PFSK-1 (cell line): ENCODE data around the gene PBX4.

Experiments
- POLR2AphosphoS5 ChIP-seq: IDR thresholded peaks from 2 replicates; pipeline ENCODE4 v1.6.1; 2012; ENCODE audit warnings: low read depth, mild to moderate bottlenecking, control low read depth, low read length, moderate library complexity
- SIN3A ChIP-seq: IDR thresholded peaks from 2 replicates; pipeline ENCODE4 v1.6.1; 2012; ENCODE audit warnings: mild to moderate bottlenecking, low read length, moderate library complexity, borderline replicate concordance; ENCODE audit not compliant: insufficient read depth
- TAF1 ChIP-seq: IDR thresholded peaks from 2 replicates; pipeline ENCODE4 v1.6.1; 2012; ENCODE audit warnings: low read length, control low read depth, borderline replicate concordance; ENCODE audit not compliant: insufficient read depth
- TF ChIP-seq, protein P1 (sequence below), 2 experiments: IDR thresholded peaks; 2 replicates each; pipeline versions ENCODE4 v1.6.1 to v1.8.0; 2011 to 2012; ENCODE audit warnings: low read depth in 2 of 2, low read length in 2 of 2, control low read depth in 1 of 2, inconsistent platforms in 1 of 2, mild to moderate bottlenecking in 1 of 2, moderate library complexity in 1 of 2; ENCODE audit not compliant: insufficient read depth in 1 of 2

DNA sequence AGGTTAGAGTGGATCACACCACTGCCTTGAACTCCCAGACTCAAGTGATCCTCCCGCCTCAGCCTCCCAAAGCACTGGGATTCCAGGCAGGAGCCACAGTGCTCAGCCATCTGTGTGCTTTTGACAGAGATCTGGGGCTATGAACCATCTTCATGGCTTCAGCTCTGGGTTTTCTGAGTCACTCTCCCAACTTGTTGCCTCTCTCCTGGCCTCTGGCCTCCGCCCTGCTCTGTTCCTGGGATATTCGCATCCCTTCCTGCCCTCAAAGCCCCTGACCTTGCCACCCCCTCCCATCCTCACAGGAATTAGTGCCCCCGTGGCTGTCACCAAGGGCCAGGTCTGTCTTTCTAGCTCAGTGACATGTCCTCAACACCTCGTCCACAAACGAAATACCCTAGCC is 30.7 kb upstream of the PBX4 start:
- TF ChIP-seq POLR2AphosphoS5: no peak
- no peak for TF ChIP-seq TAF1
- TF ChIP-seq SIN3A: no peak
- TF ChIP-seq, protein P1, sequence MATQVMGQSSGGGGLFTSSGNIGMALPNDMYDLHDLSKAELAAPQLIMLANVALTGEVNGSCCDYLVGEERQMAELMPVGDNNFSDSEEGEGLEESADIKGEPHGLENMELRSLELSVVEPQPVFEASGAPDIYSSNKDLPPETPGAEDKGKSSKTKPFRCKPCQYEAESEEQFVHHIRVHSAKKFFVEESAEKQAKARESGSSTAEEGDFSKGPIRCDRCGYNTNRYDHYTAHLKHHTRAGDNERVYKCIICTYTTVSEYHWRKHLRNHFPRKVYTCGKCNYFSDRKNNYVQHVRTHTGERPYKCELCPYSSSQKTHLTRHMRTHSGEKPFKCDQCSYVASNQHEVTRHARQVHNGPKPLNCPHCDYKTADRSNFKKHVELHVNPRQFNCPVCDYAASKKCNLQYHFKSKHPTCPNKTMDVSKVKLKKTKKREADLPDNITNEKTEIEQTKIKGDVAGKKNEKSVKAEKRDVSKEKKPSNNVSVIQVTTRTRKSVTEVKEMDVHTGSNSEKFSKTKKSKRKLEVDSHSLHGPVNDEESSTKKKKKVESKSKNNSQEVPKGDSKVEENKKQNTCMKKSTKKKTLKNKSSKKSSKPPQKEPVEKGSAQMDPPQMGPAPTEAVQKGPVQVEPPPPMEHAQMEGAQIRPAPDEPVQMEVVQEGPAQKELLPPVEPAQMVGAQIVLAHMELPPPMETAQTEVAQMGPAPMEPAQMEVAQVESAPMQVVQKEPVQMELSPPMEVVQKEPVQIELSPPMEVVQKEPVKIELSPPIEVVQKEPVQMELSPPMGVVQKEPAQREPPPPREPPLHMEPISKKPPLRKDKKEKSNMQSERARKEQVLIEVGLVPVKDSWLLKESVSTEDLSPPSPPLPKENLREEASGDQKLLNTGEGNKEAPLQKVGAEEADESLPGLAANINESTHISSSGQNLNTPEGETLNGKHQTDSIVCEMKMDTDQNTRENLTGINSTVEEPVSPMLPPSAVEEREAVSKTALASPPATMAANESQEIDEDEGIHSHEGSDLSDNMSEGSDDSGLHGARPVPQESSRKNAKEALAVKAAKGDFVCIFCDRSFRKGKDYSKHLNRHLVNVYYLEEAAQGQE (IDR thresholded peaks at IDR 0.05; ENCODE audit: insufficient read depth in 1 of 2, low read depth in 2 of 2, low read length in 2 of 2): no peak
